Omental fat pad (tissue), 4 donors: Measurements from ENCODE around the gene GRIK1. TPM values are rescaled to one million over a fixed set of nuclear protein-coding genes. Genes with fewer than 3 reads are reported as not detected.
"Not testable (repeated sequence)": the region's sequence is repeated elsewhere in the genome, so short reads cannot be mapped to it uniquely, and the experiment has no call there.

Experiments used
- ATAC-seq: fragments of 150-250 bp; one replicate; pipeline ENCODE4 v1.9.1; 2016; ENCODE audit warnings: mild to moderate bottlenecking, moderate library complexity; ENCODE audit not compliant: low FRiP score
- DNase-seq: peaks from one replicate; pipeline ENCODE4 v3.0.0-alpha.2; 2019; ENCODE audit warnings: low spot score
- total RNA-seq, 4 donors: library from RNA; depleted of rRNA; stranded (reverse); fragments of >200 nt; gene quantifications; one replicate each; pipeline ENCODE4 v1.1.0, GENCODE V29; 2016
- TF ChIP-seq, protein P1 (sequence below), 3 donors: fragments of 450-650 bp; IDR thresholded peaks; one replicate each; pipeline ENCODE4 v1.5.1; 2016 to 2017; ENCODE audit warnings: antibody characterized with exemption in 3 of 3, mild to moderate bottlenecking in 3 of 3, moderate library complexity in 2 of 3

GRIK1 gene
- total RNA-seq, 4 donors from 2014 or later, result 0.09 to 0.44 (median 0.32) TPM; not detected in 1

DNA sequence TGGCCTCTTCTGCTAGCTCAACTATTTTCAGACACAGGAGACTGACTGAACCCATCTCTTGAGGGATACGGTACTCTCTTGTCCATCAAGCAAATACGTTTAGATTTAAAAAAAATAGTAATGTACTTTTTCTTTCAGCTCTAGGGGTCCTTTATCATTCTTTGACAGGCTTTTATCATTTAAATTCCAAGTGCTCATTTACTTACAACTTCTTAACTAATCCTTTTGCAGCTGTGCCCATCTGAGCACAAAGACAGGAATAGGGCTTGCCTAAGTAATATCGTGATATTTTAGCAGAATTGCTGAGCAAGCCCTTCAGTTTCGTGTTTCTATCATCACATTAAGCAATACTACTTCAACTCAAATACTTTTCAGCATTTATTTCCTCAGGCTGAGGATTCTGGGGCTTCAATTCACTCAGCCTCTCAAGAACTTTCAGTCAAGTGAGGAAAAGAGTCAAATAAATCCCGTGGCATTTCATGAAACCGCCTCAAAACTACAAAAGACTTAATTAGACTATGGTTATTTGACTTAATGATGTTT lies 323.5 kb downstream of the GRIK1 start:
- no peak for DNase-seq
- ATAC-seq, result no peak
- TF ChIP-seq, protein P1, sequence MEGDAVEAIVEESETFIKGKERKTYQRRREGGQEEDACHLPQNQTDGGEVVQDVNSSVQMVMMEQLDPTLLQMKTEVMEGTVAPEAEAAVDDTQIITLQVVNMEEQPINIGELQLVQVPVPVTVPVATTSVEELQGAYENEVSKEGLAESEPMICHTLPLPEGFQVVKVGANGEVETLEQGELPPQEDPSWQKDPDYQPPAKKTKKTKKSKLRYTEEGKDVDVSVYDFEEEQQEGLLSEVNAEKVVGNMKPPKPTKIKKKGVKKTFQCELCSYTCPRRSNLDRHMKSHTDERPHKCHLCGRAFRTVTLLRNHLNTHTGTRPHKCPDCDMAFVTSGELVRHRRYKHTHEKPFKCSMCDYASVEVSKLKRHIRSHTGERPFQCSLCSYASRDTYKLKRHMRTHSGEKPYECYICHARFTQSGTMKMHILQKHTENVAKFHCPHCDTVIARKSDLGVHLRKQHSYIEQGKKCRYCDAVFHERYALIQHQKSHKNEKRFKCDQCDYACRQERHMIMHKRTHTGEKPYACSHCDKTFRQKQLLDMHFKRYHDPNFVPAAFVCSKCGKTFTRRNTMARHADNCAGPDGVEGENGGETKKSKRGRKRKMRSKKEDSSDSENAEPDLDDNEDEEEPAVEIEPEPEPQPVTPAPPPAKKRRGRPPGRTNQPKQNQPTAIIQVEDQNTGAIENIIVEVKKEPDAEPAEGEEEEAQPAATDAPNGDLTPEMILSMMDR (IDR thresholded peaks at IDR 0.05), result no peak

DNA sequence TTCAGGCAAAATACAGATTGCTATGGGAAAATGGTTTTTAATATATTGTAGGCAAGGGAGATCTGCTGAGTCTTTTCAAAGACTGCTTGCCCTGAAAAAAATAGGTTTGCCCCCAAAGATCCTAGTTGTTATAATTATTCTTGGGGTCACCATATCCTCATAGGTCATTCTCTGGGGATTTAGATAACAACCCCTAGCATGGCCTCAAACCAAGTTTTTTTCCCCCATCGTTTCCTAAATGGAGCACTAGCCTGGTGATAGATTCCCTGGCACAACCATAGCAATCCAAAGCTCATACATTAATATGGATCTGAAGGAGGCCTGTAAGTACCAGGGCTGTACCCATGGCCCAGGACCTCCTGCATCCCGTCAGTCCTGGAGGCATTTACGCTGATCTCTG lies 325.9 kb downstream of the GRIK1 start:
- TF ChIP-seq, protein P1 (IDR thresholded peaks at IDR 0.05), result no peak
- ATAC-seq (no peak), DNase-seq (no peak)

DNA sequence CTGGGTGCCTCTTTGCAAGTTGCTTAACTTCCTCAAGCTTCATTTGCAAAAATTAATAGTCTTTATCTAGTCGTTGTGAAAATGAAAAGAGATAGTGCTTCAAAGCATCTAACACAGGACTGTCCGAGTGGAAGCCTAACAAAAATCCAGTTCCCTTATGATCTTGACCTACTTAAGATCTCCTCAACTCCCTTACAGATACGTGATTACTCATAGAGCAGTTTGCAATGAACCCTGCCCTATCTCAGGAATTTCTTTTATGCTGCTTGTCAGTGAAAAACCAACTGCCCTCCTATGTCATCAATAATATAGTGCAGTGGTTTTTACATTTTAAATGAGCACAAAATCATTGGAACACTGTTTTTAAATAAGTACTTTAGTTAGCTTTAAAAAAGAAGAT lies 326.8 kb downstream of the GRIK1 start:
- ATAC-seq (no peak), DNase-seq (no peak)
- TF ChIP-seq, protein P1 (IDR thresholded peaks at IDR 0.05), result no peak

DNA sequence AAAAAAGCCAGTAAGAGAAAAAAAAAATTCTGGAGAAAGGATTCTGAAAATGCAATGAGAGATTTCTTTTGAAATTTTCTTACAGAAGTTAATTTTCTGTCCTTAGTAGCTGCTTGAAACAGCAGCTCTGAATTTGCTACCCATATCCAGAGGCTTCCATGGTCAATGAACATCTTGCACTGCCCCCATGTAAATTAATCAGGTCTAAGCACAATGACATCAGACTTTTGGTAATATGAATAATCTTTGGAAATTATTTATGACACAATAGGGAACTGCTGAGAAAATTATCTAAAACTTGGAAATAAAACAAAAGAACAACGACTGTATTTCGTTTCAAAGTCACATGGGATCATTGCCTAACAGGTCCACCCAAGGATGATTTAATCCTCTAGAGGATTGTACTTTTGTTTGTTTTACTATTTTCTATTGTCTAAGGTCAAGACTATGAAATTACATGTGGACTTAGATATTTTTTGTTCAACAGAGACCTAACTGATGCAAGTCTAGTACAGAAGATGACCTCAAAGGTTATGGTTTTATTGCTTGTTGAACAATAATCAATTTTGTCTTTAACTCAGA lies 328.9 kb downstream of the GRIK1 start:
- DNase-seq, result no peak
- ATAC-seq, result no peak
- TF ChIP-seq, protein P1 (IDR thresholded peaks at IDR 0.05), result no peak

DNA sequence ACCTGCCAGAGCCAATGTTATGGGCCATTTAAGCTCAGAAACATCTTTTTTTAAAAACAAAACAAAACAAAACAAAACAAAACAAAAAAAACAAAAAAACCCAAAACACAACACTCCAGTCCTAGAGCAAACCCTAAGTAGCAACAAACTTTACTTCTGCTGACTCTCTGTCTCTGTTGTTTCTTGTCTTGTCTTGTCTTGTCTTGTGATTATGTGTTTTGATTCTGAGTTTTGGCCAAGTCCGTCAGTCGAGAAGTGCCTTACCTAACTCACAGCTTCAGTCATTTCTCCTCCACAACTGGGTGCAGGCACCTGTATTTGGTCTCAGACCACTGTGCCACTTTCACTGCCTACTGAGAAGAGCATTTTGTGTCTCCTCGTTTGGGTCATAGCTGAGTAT lies 333.2 kb downstream of the GRIK1 start:
- TF ChIP-seq, protein P1 (IDR thresholded peaks at IDR 0.05), result no peak
- DNase-seq (no peak), ATAC-seq (no peak)

DNA sequence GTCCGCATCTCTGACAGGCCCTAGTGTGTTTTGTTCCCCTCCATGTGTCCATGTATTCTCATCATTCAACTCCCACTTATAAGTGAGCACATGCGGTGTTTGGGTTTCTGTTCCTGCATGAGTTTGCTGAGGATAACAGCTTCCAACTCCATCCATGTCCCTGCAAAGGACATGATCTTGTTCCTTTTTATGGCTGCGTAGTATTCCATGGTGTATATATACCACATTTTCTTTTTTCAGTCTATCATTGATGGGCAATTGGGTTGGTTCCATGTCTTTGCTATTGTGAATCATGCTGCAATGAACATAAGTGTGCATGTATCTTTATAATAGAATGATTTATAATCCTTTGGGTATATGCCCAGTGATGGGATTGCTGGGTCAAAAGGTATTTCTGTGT lies 334.6 kb downstream of the GRIK1 start:
- not testable (repeated sequence) for ATAC-seq

DNA sequence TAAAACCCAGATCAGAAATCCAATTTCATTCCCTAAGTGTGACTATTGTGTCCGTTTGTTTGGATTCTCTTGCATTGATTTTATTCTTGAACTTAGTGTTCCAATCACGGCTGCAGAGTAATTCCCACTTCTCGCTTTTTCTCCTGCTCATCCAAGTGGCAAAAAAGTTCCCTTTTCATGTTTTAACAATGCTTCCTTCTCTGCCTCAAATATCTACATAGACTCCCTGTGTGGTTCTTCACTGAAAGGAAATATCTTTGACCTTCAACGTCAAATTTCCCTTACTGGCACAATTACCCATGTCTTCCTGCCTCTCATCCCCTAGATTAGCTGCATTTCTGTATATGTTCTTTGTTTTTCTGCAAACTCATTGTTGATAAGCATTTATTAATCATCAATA lies 335.7 kb downstream of the GRIK1 start:
- ATAC-seq (no peak), DNase-seq (no peak)
- TF ChIP-seq, protein P1 (IDR thresholded peaks at IDR 0.05), result no peak

More for the DNA sequence above, 334.6 kb downstream of the GRIK1 start:
- not testable (repeated sequence) for DNase-seq
